Stimulated activated CD4-positive, alpha-beta T cell treated with anti-CD3 and anti-CD28 coated beads, TNF-alpha, amount 100 ng/mL, for 24 hours (primary cell): ENCODE results near the gene THAP7.

ENCODE experiments used
- DNase-seq, 3 experiments: peaks; one replicate each; pipeline ENCODE4 v3.0.0-alpha.2; 2020; ENCODE audit warnings: low read depth in 3 of 3

Gene THAP7

DNA sequence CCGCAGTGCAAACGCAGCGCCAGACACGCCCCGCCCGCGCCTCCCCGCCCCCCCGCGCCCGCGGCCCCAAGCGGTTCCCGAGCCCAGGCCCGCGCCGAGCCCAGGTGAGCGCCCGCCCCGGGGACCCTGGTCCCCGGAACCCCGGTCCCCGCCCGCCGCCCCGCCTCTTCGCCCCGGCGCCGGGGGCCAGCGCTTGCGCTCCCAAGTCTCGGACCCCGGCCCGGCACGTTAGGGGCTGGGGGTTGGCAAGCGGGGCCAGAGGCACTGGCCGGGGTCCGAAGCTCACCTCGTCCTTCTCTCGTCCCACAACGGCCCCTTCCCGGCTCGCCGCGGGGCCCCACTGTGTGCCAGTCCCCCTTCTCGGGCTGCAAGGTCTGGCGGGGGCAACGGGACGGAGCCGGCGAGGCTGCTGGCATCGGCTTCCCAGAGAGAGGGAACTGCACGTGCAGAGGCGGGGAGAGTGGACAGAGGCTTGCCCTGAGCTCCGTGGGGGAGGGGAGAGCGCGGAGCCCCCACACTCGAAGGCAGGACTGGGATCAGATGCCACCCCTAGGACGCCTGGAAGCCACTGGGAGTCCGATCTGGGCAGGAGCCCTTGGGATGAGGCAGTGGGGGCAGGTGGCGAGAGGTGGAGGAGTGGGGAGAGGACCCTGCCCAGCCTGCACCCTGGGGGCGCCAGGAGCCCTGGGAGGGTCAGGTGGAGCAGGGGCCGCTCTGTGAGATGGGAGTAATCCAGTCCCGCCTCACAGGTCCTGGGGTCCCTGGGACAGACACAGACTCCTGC is 36.6 kb downstream of the THAP7 start:
- no peak for DNase-seq

DNA sequence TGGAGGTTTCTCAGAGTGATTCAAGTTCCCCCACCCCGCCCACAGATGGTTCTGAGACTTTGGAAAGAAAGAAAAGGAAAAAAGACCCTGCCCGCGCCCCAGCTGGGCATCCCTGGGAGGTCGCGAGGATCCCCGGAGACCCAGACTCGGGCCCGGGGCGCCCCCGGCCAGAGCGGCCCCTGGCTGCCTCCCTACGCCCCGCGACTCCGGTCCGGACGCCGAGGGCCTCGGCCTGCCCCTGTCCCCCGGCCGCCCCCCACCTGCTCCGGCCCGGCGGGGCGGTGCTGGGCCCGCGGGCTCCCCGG is 37.2 kb downstream of the THAP7 start:
- no peak for DNase-seq

DNA sequence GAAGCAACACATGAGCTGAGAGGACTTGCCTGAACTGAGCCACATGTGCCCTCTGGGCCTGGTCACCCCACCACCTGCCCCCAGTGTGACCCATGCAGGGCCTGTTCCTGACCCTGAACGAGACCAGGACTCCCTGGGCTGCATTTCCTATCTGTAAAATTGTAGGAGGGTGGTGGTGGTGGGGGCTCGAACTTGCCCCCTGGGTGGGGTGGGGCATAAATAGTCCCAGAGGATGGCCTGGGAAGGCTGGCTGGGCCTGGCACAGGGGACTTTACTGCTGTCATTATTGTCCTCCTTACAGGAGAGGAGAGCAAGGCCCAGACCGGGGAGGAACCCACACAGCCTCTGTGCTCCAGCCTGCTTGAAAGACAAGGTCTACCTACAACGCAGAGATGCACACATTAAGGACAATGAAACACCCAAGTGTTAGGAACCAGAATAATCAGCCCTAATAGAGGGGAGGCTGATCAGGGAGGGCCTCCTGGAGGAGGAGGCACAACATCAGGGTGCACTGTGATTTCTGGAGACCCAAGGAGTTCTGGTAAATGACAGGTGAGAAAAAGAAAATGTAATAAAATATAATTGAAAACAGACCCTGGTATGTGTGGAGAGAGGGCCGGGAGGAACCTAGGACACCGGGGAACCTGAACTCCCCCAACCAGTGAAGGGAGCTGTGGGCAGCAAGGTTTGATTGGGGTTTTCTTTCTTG is 37.7 kb downstream of the THAP7 start:
- DNase-seq: peak in 1 of 3 experiments; percentile 21

DNA sequence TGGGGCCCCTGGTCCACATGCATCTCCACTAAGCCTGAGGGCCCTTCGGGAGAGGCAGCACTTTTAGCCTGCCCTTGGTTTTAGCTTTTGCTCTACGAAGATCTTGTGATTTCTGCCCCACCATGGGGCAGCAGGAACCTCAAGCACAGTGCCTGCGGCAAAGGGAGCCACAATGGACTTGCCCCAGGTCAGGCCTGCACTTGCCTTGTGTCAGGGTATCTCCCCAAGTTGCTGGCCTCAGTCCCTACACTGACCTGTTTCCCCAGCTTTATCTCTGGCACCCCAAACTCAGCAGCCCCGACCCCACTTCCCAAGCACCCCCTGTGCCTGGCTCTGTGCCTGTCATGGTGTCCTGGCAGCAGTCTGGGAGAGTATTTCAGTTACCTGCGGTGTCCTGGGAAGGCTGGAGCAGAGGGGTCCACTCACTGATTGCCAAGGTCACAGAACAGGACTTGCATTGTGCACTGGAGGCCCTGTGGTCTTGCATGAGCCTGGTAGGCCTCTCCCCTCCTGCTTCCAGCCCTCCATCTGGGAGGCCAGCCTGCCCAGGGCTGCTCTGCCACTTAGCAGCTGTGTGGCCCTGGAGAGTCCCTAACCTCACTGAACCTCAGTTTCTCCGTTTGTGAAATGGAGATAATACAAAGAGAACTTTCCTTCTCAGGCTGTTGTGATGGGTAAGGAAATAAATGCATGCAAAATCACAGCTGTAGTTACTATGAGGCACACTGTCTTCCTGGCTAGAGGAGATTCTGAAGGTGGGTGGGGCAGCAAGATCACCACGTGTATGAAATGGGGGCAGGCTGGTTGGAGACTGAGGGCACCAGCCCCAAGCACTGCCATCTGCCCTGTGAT is 38.5 kb downstream of the THAP7 start:
- no peak for DNase-seq

DNA sequence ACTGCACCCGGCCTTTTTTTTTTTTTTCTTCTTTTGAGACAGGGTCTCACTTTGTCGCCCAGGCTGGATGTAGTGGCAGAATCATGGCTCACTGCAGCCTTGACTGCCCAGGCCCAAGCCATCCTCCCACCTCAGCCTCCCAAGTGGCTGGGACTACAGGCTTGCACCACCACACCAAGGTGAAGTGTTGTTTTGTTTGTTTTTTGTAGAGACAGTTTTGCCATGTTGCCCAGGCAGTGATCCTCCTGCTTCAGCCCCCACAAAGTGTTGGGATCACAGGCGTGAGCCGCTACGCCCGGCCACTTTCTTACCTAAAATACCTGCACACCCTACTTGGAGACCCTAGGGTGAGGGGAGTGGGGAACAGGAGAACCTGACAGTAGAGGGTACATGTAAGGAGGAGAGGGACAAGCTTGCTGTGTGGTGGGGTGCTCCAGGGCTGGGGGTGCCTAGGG is 39.4 kb downstream of the THAP7 start:
- no peak for DNase-seq

DNA sequence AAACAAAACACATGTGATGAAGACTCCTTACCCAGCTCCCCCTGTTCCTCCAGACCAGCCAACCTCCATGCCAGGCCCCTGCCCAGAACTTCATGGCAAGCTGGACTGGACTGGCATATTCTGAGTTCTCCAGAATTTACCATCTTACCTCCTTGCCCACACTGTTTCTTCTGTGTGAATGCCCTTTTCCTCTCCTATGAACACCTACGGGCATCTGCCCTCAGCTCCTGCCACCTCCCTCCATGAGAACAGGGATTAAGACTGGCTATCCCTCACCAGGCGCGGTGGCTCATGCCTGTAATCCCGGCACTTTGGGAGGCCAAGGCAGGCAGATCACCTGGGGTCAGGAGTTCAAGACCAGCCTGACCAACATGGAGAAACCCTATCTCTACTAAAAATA is 41.3 kb downstream of the THAP7 start:
- DNase-seq: no peak

DNA sequence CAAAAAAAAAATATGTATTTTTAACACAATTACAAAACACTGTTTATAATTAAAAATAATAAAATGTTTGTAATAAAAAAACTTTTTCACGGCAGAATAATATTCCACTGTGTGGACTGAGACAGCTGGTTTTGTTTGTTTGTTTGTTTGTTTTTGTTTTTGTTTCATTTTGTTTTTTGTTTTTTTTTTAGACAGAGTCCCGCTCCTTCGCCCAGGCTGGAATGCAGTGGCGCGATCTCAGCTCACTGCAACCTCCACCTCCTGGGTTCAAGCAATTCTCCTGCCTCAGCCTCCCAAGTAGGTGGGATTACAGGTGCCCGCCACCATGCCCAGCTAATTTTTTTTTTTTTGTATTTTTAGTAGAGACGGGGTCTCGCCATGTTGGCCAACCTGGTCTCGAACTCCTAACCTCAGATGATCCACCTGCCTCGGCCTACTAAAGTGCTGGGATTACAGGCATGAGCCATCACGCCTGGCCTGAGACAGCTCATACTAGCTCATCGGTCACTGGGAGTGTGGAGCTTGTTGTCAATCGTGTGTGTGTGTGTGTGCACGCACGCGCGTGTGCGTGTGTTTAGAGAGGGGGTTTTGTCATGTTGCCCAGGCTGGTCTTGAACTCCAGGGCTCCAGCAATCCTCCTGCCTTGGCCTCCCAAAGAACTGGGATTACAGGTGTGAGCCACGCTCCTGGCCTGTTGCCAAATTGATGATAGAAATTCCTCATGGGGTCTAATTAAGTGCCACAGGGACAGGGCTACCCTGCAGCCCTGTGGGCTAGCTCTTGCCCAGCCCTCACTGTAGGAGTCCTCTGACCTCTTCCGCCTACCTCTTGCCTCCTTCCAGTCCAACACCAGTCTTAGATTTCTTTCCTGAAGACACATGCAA is 42.1 kb downstream of the THAP7 start:
- DNase-seq: no peak

DNA sequence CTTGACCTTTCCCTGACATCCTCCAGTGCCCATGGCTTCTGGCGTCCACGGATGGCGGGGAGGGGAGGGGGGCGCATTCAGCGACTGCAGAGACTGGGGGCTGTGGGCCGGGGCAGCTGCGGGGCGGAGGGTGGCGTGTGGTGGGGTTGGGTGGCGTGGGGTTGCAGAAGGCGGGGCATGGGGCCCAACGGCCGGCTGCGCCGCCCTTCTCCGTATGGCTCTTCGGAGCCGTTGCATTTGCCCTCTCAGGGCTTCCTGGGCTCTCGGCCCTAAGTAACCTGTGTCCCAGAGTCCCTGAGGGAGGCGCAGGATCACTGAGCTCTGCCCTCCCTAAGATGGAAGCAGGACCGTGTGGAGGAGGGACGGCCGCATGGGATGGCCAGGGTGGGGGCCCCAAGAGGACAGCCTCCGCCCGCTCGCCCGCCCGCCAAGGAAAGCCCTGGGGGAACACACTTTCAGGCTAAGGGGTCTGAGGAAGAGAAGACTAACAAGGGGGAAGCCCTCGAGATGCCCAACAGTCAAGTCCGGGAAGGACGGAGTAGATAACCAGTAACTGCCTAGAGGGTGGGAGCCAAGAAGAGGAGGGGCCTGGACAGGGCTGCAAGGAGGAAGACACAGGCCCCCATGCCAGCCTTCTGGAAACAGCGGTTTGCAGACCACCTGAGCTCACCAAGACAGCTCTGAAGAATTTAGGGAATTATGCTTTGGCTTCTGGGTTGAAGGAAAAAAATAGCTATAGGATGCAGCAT is 44.1 kb downstream of the THAP7 start:
- DNase-seq: no peak

DNA sequence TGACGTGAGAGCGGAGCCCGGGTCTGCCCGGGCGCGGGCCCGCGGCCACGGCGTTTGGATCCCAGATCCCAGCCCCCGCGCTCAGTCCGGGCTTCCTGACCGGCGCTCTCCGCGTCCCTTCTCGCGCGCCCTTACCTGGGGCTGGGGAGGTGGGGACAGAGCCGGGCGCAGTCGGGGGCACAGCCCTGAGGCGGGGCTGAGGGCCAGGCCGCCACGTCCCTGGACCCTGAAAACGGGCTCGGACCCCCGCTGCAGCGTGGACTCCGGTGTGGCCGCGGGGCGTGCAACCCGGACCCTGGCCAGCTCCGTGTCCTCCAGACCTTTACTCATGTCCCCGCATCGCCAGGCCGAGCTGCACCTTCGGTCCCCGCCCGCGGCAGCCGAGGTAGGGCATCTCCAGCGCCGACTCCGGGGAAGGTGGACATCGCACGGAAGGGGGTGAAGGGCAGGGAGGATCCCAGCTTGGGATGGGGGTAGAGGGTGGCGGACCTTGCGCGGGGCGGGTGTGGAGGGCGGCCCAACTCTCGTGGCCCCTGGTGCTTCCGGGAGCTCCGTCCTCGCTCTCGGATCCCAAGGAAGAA is 44.7 kb downstream of the THAP7 start:
- no peak for DNase-seq

DNA sequence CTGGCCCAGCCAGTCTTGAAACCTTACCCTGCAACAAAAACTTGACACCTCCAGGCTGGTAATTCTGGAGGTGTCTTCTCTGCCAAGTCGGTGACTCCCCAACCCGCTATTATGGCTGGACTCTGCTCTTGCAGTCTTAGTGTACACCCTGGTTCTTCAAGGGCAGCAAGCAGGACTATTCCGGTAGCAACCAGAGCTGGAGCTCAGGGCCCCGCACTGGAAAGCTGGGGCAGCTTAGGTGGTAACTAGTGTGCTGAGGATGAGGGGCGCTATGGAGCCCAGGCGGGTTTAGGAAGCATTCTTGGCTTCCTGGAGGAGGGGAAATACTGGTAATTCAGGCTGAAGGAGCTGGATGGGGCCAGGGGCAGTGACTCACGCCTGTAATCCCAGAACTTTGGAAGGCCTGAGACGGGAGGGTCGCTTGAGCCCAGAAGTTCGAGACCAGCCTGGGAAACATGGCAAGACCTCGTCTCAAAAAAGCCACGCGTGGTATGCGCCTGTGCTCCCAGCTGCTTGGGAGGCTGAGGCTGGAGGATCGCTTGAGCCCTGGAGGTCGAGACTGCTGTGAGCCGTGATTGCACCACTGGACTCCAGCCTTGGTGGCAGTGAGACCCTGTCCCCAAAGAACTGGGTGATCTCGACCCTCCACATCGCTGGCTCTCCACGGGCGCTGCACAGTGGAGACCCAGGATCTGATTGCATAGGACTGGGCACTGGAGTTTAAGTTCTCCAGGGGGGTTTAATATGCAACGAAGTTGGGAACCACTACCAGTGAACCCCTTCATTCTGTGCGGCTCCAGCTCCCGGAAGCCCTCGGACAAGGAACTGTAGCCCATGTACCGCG is 45.4 kb downstream of the THAP7 start:
- no peak for DNase-seq

DNA sequence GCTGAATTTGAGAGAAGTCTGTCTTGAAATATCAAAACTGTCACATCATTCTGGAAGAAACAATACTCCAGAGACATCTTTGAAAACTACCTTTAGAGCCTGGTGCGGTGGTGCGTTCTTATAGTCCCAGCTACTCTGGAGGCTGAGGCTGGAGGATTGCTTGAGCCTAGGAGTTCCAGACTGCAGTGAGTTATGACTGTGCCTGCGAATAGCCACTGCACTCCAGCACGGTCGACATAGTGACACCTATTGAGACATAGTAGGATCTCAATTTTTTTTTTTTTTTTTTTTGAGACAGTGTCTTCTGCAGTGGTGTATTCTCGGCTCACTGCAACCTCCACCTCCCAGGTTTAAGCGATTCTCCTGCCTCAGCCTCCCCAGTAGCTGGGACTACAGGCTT is 46.4 kb downstream of the THAP7 start:
- DNase-seq: no peak

DNA sequence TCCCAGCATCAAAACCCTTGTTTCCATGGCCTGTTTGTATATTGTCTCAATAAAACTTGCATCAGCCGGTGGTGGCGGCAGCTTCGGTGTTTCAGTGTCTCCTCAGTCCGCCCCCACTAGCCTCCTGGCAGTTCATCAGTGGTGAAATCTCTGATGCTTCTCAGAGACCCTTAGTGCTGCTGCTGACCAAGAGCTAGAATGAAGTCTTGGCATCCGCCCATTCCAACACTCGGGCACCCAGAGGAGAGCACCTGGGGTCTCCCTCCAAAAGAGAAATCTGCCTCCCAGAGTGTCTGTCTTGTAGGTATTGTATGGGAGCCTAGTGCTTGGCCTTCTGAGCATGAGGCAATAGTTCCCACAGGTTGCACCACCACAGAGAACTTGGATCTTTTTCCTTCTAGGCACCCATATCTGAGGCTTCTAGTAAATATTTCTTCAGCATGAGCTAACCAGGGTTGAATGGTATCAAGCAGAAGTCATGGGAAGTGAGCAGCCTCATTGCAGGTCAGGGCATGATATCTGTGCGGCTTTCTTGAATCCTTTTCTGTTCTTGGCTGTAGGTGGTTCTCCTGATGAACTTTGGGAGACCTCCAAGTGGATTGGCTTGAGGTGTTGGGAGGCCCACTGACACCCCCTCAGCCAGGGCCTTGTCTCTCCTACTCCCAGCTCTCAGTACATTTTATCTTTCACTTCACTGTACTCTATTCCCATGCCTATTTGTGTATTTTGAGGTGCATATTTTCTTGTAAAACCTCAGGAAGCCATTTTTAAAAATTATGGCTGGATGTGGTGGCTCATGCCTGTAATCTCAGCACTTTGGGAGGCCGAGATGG is 48.0 kb downstream of the THAP7 start:
- no peak for DNase-seq

DNA sequence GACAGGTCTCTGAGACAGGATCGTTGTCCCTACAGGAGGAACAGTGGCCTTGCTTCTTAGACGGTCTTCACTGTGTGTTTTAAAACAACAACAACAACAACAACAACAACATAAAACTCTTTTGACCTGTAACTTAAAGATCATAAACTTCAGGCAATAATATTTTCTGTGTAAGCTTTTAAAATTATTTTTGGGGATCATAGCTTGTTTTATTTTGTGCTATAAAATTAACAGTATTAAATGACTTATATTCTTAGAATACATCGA is 48.6 kb downstream of the THAP7 start:
- DNase-seq: no peak

DNA sequence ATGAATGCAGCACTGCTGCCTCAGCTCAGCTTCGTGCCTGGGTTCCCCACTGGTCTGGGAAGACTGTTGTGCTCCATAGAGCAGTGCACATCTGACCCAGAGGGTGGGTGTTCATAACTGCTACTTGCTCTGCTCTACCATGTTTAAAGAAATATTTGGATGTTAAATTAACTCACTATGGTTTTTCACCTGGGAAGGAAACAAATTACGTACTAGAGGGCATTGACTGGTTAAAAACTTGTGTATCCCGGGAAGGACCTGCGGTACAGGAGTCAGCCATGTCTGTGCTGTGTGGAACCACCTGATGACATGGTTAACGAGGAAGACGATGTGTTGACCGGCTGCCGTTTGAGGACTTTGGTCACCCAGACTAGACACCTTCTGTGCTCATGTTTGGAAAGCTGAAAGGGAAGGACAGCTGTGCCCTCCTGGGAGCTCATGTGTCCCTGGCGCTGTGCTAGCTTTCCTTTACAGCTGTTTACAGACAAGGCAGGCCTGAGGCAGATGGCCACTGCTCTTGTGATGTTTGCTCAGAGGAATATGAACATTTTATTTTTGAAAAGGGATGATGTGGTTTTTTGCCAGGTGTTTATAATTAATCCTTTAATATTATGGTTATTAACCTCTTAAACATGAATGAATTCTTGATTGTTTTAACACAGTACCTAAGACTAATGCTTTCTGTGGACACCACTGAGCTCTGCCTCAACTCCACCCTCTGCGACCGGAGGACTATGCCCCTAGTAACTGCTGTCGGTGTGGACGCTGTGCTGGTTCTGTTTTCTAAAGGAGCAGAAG is 49.2 kb downstream of the THAP7 start:
- DNase-seq: no peak

DNA sequence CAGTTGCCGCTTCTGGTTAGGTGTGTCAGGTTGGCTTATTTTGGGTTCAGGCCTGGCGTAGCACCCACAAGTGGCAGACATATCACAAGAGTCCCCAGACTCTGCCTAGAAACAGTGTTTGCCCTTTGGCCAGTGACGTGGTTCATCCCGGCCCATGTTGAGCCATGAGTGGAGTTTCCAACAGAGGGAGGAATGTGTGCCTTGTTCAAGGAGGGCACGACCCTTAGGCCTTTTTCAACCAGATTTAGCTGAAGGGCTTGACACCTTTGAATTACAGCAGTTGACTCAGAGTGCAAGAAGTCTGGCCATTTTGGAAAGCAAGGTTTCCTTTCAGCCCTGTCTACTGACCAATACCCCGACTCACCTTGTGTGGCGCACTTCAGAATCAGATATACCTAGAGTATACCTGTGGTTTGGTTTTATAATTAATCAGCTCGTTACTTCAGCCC is 50.0 kb downstream of the THAP7 start:
- DNase-seq: no peak

DNA sequence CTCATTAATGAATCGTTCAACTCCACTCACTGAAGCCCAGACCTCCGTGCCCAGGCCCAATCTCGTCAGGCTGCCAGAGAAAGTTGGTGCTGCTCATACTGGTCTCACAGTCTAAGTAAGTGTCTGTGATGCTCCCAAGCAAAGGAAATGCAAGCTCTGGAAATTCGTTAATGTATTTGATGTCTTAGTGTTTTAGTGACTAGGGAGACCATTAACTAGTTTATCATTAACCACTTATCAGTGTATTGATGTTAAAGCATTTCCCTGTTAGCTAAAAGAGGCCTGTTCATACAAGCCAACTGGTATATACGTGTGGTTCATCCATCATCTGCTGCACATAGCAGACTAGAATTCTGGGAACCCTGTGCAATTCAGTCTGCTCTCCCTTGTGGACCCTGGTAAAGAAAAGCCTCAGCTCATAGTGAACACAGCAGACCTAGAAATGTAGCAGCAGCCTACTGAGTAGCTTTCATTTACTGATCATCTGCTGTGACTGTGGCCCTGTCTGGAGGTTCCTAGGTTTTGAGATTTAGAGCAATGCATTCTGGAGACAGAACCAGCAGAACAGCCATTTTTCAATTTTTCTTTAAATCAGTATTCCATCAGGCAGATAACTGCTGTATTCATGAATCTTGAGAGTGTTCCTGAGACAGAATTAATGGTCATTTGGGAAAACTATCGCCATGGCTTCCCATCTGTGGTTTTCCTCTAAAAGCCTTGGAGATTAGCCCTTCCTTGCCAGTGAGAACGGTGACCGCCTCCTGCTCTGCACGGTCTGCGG is 50.6 kb downstream of the THAP7 start:
- DNase-seq: no peak

DNA sequence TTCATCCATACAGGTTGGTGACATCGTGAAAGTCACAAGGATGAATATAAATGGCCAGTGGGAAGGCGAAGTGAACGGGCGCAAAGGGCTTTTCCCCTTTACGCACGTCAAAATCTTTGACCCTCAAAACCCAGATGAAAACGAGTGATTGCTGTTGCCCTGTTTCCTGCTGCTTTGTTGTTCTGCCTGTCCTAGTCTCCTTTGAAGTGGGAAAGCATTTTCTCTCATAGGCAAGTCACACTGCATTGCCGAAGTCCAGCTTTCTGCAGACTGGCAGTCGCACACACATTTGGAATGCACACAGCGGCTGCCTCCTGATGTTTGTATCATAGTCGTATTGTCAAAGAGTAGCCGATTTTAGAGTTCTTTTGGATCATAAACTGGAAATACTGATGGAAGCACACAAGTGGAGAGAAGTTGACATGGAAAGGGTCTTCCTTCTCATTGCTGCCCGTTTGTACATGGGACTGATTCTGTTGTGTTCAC is 52.2 kb downstream of the THAP7 start:
- DNase-seq: no peak
